ENCODE results near the gene PCDHGC4. TPM values are rescaled to one million over a fixed set of nuclear protein-coding genes. Genes with fewer than 3 reads are reported as not detected.

Gene PCDHGC4
- total RNA-seq, 2 donors from 2014 or later: 0.35 to 0.64 TPM

GRCh38 chr5:141504216-141504615, 19.4 kb downstream of the PCDHGC4 start:
- DNase-seq: no peak
- Histone ChIP-seq H3K4me1 (no peaks in the 10 kb centered on the region), H3K27me3 (no peaks in the 10 kb centered on the region), H3K27ac (no peak overlapping the region), H3K9me3 (no peaks in the 10 kb centered on the region), H3K36me3 (no peaks in the 10 kb centered on the region), H3K9ac (ENCODE audit: low read depth in 2 of 2, low read length in 2 of 2) (no peak overlapping the region), H3K4me3 (no peak overlapping the region)
- TF ChIP-seq CTCF (IDR thresholded peaks at IDR 0.05): no peak
- intact Hi-C loops (cut with DNase I): no loop called here

GRCh38 chr5:141506381-141507155, 21.7 kb downstream of the PCDHGC4 start:
- intact Hi-C loops (cut with DNase I): no loop called here
- DNase-seq: no peak
- no peak overlapping the region for H3K27ac ChIP-seq
- H3K9me3 ChIP-seq: no peaks in the 10 kb centered on the region
- H3K27me3 ChIP-seq: no peaks in the 10 kb centered on the region
- no peak for TF ChIP-seq CTCF (IDR thresholded peaks at IDR 0.05)
- H3K4me1 ChIP-seq: no peaks in the 10 kb centered on the region
- no peak overlapping the region for H3K9ac ChIP-seq (ENCODE audit: low read depth in 2 of 2, low read length in 2 of 2)
- no peaks in the 10 kb centered on the region for H3K36me3 ChIP-seq
- no peak overlapping the region for H3K4me3 ChIP-seq

GRCh38 chr5:141507387-141508091, 22.7 kb downstream of the PCDHGC4 start:
- H3K4me3 ChIP-seq: no peak overlapping the region
- no peaks in the 10 kb centered on the region for H3K4me1 ChIP-seq
- no peak for TF ChIP-seq CTCF (IDR thresholded peaks at IDR 0.05)
- no peaks in the 10 kb centered on the region for H3K9me3 ChIP-seq
- H3K9ac ChIP-seq (ENCODE audit: low read depth in 2 of 2, low read length in 2 of 2): peak overlapping the region in 1 of 2 donors; percentile 35
- DNase-seq: no peak
- no peaks in the 10 kb centered on the region for H3K27me3 ChIP-seq
- no peaks in the 10 kb centered on the region for H3K36me3 ChIP-seq
- peak overlapping the region; percentile 70 for H3K27ac ChIP-seq
- intact Hi-C loops (cut with DNase I): no loop called here

- DNase-seq: no peak
- no peaks in the 10 kb centered on the region for H3K27me3 ChIP-seq
- H3K36me3 ChIP-seq: no peaks in the 10 kb centered on the region
- H3K4me1 ChIP-seq: no peaks in the 10 kb centered on the region
- no peaks in the 10 kb centered on the region for H3K9me3 ChIP-seq
- no peak for TF ChIP-seq CTCF (IDR thresholded peaks at IDR 0.05)
- peak overlapping the region; percentile 70 for H3K27ac ChIP-seq
- intact Hi-C loops (cut with DNase I): no loop called here
- H3K9ac ChIP-seq (ENCODE audit: low read depth in 2 of 2, low read length in 2 of 2): no peak overlapping the region
- no peak overlapping the region for H3K4me3 ChIP-seq
Measured at GRCh38 chr5:141508440-141508797, 23.6 kb downstream of the PCDHGC4 start.

- H3K9ac ChIP-seq (ENCODE audit: low read depth in 2 of 2, low read length in 2 of 2): peak overlapping the region in 1 of 2 donors; percentile 43
- no peak for DNase-seq
- H3K27ac ChIP-seq: peak overlapping the region; percentile 70
- peaks cover 3% of the 10 kb centered on the region for H3K4me1 ChIP-seq
- intact Hi-C loops (cut with DNase I): no loop called here
- H3K36me3 ChIP-seq: no peaks in the 10 kb centered on the region
- H3K4me3 ChIP-seq: no peak overlapping the region
- H3K27me3 ChIP-seq: no peaks in the 10 kb centered on the region
- no peaks in the 10 kb centered on the region for H3K9me3 ChIP-seq
- no peak for TF ChIP-seq CTCF (IDR thresholded peaks at IDR 0.05)
Measured at GRCh38 chr5:141508798-141509611, 24.2 kb downstream of the PCDHGC4 start.

Measured in colonic mucosa (tissue), 4 donors.